A549 (cell line): Measurements from ENCODE around the gene SIPA1L2. TPM values are rescaled to one million over a fixed set of nuclear protein-coding genes. Genes with fewer than 3 reads are reported as not detected.

ENCODE experiments used
- ATAC-seq, 2 experiments: fragments of 200-7000 bp in 1 of 2; fragments of >200 bp in 1 of 2; cut with Nextera tagmentation in 1 of 2; cut with Tn5 transposase in 1 of 2; 3 replicates each; pipeline versions ENCODE4 v1.8.0 to v1.9.1; 2018 to 2020; ENCODE audit warnings: mild to moderate bottlenecking in 1 of 2, moderate library complexity in 1 of 2
- CTCF ChIA-PET: fragments of 300-600 bp; sonication (Branson Sonifier 250); formaldehyde crosslinking; extraction: SDS; loops from one replicate; lab custom pipeline; 2021; ENCODE audit warnings: antibody characterized with exemption, inconsistent platforms; lab: Yijun Ruan, JAX
- POLR2A ChIA-PET: fragments of 350-600 bp; formaldehyde crosslinking; extraction: SDS; loops from one replicate; lab custom pipeline; 2021; ENCODE audit warnings: antibody characterized with exemption, inconsistent platforms; lab: Yijun Ruan, JAX
- DNase-seq, 2 experiments: peaks; one replicate each; pipeline versions ENCODE4 v3.0.0 to v3.0.0-alpha.2; 2011 to 2016; ENCODE audit warnings: low read depth in 1 of 2, low spot score in 1 of 2
- FAIRE-seq: peaks from 2 replicates; lab custom pipeline; 2011; peaks lifted over from hg19 to GRCh38; lab: Jason Lieb, UNC
- H3K27ac ChIP-seq, 2 experiments: fragments of >200 bp; sonication (Bioruptor Twin); formaldehyde crosslinking; 3 replicates each; pipeline ENCODE4 v1.5.1; 2016 to 2017
- H3K4me1 ChIP-seq: fragments of >200 bp; sonication (Bioruptor Twin); formaldehyde crosslinking; 3 replicates; pipeline ENCODE4 v1.6.1; 2016
- H3K4me2 ChIP-seq: fragments of >200 bp; sonication (Bioruptor Twin); formaldehyde crosslinking; 3 replicates; pipeline ENCODE4 v1.6.1; 2016
- H3K4me3 ChIP-seq: fragments of >200 bp; sonication (Bioruptor Twin); formaldehyde crosslinking; 3 replicates; pipeline ENCODE4 v1.5.1; 2016
- H3K9me3 ChIP-seq: fragments of >200 bp; sonication (Bioruptor Twin); formaldehyde crosslinking; 3 replicates; pipeline ENCODE4 v1.6.1; 2016
- EHMT2 ChIP-seq: fragments of 200-600 bp; sonication (generic); IDR thresholded peaks from 2 replicates; pipeline ENCODE4 v1.6.1; 2016; ENCODE audit warnings: antibody characterized with exemption, low read depth, mild to moderate bottlenecking, moderate library complexity
- HDAC2 ChIP-seq: fragments of 200-600 bp; sonication (generic); IDR thresholded peaks from 2 replicates; pipeline ENCODE4 v1.6.1; 2016
- HEYL ChIP-seq: fragments of 250-450 bp; sonication (Bioruptor Pico); IDR thresholded peaks from 2 replicates; pipeline ENCODE4 v1.8.0; 2021; ENCODE audit warnings: mild to moderate bottlenecking, moderate library complexity
- HOXB5 ChIP-seq: fragments of 250-450 bp; sonication (Bioruptor Pico); IDR thresholded peaks from 2 replicates; pipeline ENCODE4 v1.5.0; 2020; ENCODE audit warnings: mild to moderate bottlenecking, moderate library complexity
- KDM1A ChIP-seq: fragments of 200-600 bp; sonication (generic); IDR thresholded peaks from 2 replicates; pipeline ENCODE4 v1.6.1; 2016; ENCODE audit warnings: low read depth, mild to moderate bottlenecking
- MAFK ChIP-seq: fragments of 450-650 bp; IDR thresholded peaks from 2 replicates; pipeline ENCODE4 v1.6.1; 2014; ENCODE audit not compliant: partially characterized antibody
- PHF8 ChIP-seq: fragments of 200-600 bp; sonication (generic); IDR thresholded peaks from 2 replicates; pipeline ENCODE4 v1.6.1; 2016; ENCODE audit warnings: low read depth, mild to moderate bottlenecking, antibody characterized with exemption, moderate library complexity, borderline replicate concordance
- RAD21 ChIP-seq, 2 experiments: fragments of >200 bp in 1 of 2; sonication (Bioruptor Twin) in 1 of 2; formaldehyde crosslinking in 1 of 2; IDR thresholded peaks in 1 of 2; conservative IDR thresholded peaks in 1 of 2; 2 replicates in 1 of 2; 3 replicates in 1 of 2; pipeline ENCODE4 v1.6.1; 2012 to 2018; ENCODE audit warnings: inconsistent platforms in 1 of 2
- RARB ChIP-seq: fragments of 250-450 bp; sonication (Bioruptor Pico); IDR thresholded peaks from 2 replicates; pipeline ENCODE4 v1.8.0; 2021; ENCODE audit warnings: mild to moderate bottlenecking, moderate library complexity
- SMC3 ChIP-seq: fragments of >200 bp; sonication (Bioruptor Twin); formaldehyde crosslinking; IDR thresholded peaks from 3 replicates; pipeline ENCODE4 v1.6.1; 2018; ENCODE audit warnings: inconsistent platforms
- SREBF2 ChIP-seq: fragments of 450-650 bp; IDR thresholded peaks from 2 replicates; pipeline ENCODE4 v1.6.1; 2014; ENCODE audit warnings: mild to moderate bottlenecking, moderate library complexity
- TFCP2L1 ChIP-seq: fragments of 250-450 bp; sonication (Bioruptor Pico); IDR thresholded peaks from 2 replicates; pipeline ENCODE4 v1.5.0; 2021; ENCODE audit warnings: mild to moderate bottlenecking
- TP53 ChIP-seq: fragments of 250-450 bp; sonication (Bioruptor Pico); IDR thresholded peaks from 2 replicates; pipeline ENCODE4 v1.5.0; 2021; ENCODE audit warnings: mild to moderate bottlenecking, moderate library complexity
- WGBS: methylation state at CpG from one replicate; pipeline ENCODE4 v1.1.6; 2017; ENCODE audit errors: missing lambda C conversion rate; 5-methylcytosine and 5-hydroxymethylcytosine counted together
- polyA plus RNA-seq, 4 experiments: library from polyadenylated mRNA; depleted of rRNA in 3 of 4; stranded (reverse); fragments of >200 nt; fragmentation: RNase III in 1 of 4; extraction: RNeasy Plus Mini Kit Qiagen cat#74134 plus additional on column Dnase treatment in 1 of 4; gene quantifications; 2 replicates in 3 of 4; 3 replicates in 1 of 4; pipeline ENCODE4 v1.2.3, GENCODE V29; 2011 to 2017
- TF ChIP-seq, protein P1 (sequence below): fragments of 250-450 bp; sonication (Bioruptor Pico); IDR thresholded peaks from 2 replicates; pipeline ENCODE4 v1.5.0; 2021; ENCODE audit warnings: mild to moderate bottlenecking, moderate library complexity, borderline replicate concordance
- TF ChIP-seq, protein P2 (sequence below): fragments of 250-450 bp; sonication (Bioruptor Pico); IDR thresholded peaks from 2 replicates; pipeline ENCODE4 v1.5.0; 2020; ENCODE audit warnings: low read depth, mild to moderate bottlenecking, moderate library complexity
- TF ChIP-seq, protein P3 (sequence below): fragments of >200 bp; sonication (Bioruptor Twin); formaldehyde crosslinking; IDR thresholded peaks from 3 replicates; pipeline ENCODE4 v1.6.1; 2016
- TF ChIP-seq, protein P4 (sequence below): fragments of >200 bp; sonication (Bioruptor Twin); formaldehyde crosslinking; IDR thresholded peaks from 3 replicates; pipeline ENCODE4 v1.5.1; 2016
- TF ChIP-seq, protein P5 (sequence below): fragments of >200 bp; sonication (Bioruptor Twin); formaldehyde crosslinking; IDR thresholded peaks from 2 replicates; pipeline ENCODE4 v1.6.1; 2016

SIPA1L2 gene
- polyA plus RNA-seq, 2 of the 4 experiments (the other 2 are of a cell fraction): 6.0 to 16.9 TPM

DNA sequence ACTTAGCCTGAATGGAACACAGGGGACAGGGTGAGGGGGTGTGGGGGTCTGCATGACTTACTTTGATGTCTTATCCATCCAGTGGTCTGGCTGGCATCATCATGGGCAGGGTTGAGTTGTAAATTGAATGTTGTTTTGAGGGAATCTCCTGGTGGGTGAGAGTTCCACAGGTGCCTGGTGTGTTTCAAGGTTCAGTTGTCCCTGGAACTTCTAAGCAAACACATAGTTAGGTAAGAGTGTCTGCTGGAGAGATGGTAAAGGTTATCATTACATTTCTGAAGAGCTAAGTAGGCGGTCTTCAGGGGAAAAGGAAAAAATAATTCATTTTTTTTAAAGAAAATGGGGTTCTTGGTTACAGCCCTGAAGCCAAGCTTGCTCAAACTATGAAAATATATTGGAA, 46.0 kb upstream of the SIPA1L2 start:
- no peak overlapping the region for H3K4me3 ChIP-seq
- no peak overlapping the region for H3K27ac ChIP-seq
- 0 out of 3 replicates have a peak, but pooled peaks cover 3% of the 10 kb centered on the region for H3K9me3 ChIP-seq
- ChIA-PET CTCF (interaction anchor here (1.1 kb wide), 1 partner anchor 8 kb away, joined by 3 read pairs; no protein-coding TSS in a partner anchor), POLR2A (no interaction called here)
- ATAC-seq (no peak), FAIRE-seq (no peak), DNase-seq (no peak)
- H3K4me1 ChIP-seq: peaks cover 6% of the 10 kb centered on the region; the same call in 1 of the 3 replicates
- 40% methylated on average over 1 of the region's 1 CpG for WGBS
- no peak overlapping the region for H3K4me2 ChIP-seq
- TF ChIP-seq MAFK (no peak), TFCP2L1 (CRISPR knock-in tag) (no peak), HDAC2 (no peak)

DNA sequence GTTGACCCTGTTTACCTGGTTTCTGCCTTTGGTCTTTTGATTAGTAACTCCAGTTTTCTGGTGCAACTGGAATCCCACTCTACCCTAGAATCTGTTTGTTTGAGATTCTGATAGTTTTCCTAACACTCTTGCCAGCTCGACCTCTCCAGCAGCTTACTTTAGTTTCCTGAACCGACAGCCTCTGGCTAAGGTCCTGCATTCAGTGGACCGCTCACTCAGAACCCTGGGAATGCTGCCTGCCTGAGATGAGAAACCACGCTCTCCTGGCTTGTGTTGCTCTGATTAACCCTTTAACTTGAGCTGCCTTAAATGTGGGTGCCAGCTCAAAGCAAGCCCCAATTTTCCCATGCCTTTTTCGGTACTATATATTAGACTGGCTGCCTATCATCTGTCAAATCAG, 45.3 kb upstream of the SIPA1L2 start:
- FAIRE-seq (no peak), ATAC-seq (no peak)
- TF ChIP-seq, protein P1, sequence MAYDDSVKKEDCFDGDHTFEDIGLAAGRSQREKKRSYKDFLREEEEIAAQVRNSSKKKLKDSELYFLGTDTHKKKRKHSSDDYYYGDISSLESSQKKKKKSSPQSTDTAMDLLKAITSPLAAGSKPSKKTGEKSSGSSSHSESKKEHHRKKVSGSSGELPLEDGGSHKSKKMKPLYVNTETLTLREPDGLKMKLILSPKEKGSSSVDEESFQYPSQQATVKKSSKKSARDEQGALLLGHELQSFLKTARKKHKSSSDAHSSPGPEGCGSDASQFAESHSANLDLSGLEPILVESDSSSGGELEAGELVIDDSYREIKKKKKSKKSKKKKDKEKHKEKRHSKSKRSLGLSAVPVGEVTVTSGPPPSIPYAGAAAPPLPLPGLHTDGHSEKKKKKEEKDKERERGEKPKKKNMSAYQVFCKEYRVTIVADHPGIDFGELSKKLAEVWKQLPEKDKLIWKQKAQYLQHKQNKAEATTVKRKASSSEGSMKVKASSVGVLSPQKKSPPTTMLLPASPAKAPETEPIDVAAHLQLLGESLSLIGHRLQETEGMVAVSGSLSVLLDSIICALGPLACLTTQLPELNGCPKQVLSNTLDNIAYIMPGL (CRISPR knock-in tag): no peak
- TF ChIP-seq TP53: no peak
- no peak for TF ChIP-seq HDAC2
- no peak for TF ChIP-seq PHF8
- TF ChIP-seq SREBF2: no peak
- TF ChIP-seq, protein P2, sequence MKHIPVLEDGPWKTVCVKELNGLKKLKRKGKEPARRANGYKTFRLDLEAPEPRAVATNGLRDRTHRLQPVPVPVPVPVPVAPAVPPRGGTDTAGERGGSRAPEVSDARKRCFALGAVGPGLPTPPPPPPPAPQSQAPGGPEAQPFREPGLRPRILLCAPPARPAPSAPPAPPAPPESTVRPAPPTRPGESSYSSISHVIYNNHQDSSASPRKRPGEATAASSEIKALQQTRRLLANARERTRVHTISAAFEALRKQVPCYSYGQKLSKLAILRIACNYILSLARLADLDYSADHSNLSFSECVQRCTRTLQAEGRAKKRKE: no peak
- TF ChIP-seq EHMT2: no peak
- TF ChIP-seq, protein P3, sequence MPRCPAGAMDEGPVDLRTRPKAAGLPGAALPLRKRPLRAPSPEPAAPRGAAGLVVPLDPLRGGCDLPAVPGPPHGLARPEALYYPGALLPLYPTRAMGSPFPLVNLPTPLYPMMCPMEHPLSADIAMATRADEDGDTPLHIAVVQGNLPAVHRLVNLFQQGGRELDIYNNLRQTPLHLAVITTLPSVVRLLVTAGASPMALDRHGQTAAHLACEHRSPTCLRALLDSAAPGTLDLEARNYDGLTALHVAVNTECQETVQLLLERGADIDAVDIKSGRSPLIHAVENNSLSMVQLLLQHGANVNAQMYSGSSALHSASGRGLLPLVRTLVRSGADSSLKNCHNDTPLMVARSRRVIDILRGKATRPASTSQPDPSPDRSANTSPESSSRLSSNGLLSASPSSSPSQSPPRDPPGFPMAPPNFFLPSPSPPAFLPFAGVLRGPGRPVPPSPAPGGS: no peak
- no peak for TF ChIP-seq RAD21 (conservative IDR thresholded peaks at IDR 0.05 in 1 of 2, IDR thresholded peaks at IDR 0.05 in 1 of 2)
- TF ChIP-seq HEYL (CRISPR knock-in tag): no peak
- TF ChIP-seq TFCP2L1 (CRISPR knock-in tag): no peak
- no peak for TF ChIP-seq KDM1A
- no peak for TF ChIP-seq RARB (CRISPR knock-in tag)
- TF ChIP-seq, all 56 proteins: peak for 0
- 72% methylated on average over 5 of the region's 5 CpGs for WGBS
- CTCF ChIA-PET: no interaction called here
- H3K27ac ChIP-seq: no peak overlapping the region
- DNase-seq: no peak
- POLR2A ChIA-PET: no interaction called here
- 0 out of 3 replicates have a peak, but pooled peaks cover 3% of the 10 kb centered on the region for H3K9me3 ChIP-seq
- H3K4me2 ChIP-seq: no peak overlapping the region
- H3K4me1 ChIP-seq: peaks cover 6% of the 10 kb centered on the region; the same call in 1 of the 3 replicates
- no peak overlapping the region for H3K4me3 ChIP-seq

DNA sequence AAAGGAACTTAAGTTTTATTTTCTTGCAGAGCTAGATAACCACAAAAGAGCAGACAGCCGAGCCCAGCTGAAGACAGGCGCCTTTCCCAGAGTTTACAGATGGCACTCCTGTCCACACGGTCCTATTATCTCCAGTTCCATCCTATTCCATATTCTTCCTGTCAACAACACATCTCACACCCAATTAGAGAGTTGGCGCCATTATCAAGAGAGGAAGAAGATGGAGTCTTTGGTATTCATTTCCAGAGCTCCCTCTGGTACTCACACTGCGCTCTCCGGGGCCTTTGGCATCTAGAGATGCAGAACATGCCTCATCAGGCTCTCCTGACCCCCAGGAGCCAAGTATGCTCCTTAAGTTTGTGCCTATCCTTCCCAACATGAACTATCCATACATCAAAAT, 43.3 kb upstream of the SIPA1L2 start:
- CTCF ChIA-PET: interaction anchor here (0.6 to 0.7 kb wide), 2 partner anchors 12 to 893 kb away, joined by 3 to 4 read pairs; no protein-coding TSS in a partner anchor

More for the DNA sequence above, 43.3 kb upstream of the SIPA1L2 start:
- H3K4me3 ChIP-seq: no peak overlapping the region
- peaks cover 2% of the 10 kb centered on the region; the same call in 1 of the 3 replicates for H3K4me1 ChIP-seq
- H3K27ac ChIP-seq: no peak overlapping the region
- DNase-seq (no peak), FAIRE-seq (no peak), ATAC-seq (no peak)
- TF ChIP-seq, protein P4, sequence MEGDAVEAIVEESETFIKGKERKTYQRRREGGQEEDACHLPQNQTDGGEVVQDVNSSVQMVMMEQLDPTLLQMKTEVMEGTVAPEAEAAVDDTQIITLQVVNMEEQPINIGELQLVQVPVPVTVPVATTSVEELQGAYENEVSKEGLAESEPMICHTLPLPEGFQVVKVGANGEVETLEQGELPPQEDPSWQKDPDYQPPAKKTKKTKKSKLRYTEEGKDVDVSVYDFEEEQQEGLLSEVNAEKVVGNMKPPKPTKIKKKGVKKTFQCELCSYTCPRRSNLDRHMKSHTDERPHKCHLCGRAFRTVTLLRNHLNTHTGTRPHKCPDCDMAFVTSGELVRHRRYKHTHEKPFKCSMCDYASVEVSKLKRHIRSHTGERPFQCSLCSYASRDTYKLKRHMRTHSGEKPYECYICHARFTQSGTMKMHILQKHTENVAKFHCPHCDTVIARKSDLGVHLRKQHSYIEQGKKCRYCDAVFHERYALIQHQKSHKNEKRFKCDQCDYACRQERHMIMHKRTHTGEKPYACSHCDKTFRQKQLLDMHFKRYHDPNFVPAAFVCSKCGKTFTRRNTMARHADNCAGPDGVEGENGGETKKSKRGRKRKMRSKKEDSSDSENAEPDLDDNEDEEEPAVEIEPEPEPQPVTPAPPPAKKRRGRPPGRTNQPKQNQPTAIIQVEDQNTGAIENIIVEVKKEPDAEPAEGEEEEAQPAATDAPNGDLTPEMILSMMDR: no peak
- TF ChIP-seq, protein P5, sequence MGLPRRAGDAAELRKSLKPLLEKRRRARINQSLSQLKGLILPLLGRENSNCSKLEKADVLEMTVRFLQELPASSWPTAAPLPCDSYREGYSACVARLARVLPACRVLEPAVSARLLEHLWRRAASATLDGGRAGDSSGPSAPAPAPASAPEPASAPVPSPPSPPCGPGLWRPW: no peak
- TF ChIP-seq SMC3 (no peak), HOXB5 (no peak)
- H3K9me3 ChIP-seq: 0 out of 3 replicates have a peak, but pooled peaks cover 3% of the 10 kb centered on the region
- H3K4me2 ChIP-seq: no peak overlapping the region
- POLR2A ChIA-PET: no interaction called here
- WGBS: 78% methylated on average over 6 of the region's 6 CpGs
